C4-2B (cell line): Measurements from ENCODE around the gene CDK17.

Experiments
- CTCF ChIP-seq: fragments of 450-650 bp; conservative IDR thresholded peaks from 2 replicates; pipeline ENCODE4 v1.5.1; 2017; ENCODE audit warnings: mild to moderate bottlenecking
- ZFX ChIP-seq: fragments of 450-650 bp; IDR thresholded peaks from 2 replicates; pipeline ENCODE4 v1.6.1; 2017

- TF ChIP-seq CTCF (no peak), ZFX (no peak)
Measured at GRCh38 chr12:96371790-96372699, 28.2 kb downstream of the CDK17 start.
